HG03064 (cell line): ENCODE measurements around the gene ZNF532.
"Not testable (repeated sequence)": the region's sequence is repeated elsewhere in the genome, so short reads cannot be mapped to it uniquely, and the experiment has no call there.

Source experiments
- ATAC-seq: cut with Tn5 transposase; IDR thresholded peaks from one replicate; pipeline ENCODE4 v1.9.1; 2021; ENCODE audit warnings: low read depth; ENCODE audit not compliant: unreplicated experiment

Gene ZNF532, protein sequence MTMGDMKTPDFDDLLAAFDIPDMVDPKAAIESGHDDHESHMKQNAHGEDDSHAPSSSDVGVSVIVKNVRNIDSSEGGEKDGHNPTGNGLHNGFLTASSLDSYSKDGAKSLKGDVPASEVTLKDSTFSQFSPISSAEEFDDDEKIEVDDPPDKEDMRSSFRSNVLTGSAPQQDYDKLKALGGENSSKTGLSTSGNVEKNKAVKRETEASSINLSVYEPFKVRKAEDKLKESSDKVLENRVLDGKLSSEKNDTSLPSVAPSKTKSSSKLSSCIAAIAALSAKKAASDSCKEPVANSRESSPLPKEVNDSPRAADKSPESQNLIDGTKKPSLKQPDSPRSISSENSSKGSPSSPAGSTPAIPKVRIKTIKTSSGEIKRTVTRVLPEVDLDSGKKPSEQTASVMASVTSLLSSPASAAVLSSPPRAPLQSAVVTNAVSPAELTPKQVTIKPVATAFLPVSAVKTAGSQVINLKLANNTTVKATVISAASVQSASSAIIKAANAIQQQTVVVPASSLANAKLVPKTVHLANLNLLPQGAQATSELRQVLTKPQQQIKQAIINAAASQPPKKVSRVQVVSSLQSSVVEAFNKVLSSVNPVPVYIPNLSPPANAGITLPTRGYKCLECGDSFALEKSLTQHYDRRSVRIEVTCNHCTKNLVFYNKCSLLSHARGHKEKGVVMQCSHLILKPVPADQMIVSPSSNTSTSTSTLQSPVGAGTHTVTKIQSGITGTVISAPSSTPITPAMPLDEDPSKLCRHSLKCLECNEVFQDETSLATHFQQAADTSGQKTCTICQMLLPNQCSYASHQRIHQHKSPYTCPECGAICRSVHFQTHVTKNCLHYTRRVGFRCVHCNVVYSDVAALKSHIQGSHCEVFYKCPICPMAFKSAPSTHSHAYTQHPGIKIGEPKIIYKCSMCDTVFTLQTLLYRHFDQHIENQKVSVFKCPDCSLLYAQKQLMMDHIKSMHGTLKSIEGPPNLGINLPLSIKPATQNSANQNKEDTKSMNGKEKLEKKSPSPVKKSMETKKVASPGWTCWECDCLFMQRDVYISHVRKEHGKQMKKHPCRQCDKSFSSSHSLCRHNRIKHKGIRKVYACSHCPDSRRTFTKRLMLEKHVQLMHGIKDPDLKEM (N-terminal part only)

DNA sequence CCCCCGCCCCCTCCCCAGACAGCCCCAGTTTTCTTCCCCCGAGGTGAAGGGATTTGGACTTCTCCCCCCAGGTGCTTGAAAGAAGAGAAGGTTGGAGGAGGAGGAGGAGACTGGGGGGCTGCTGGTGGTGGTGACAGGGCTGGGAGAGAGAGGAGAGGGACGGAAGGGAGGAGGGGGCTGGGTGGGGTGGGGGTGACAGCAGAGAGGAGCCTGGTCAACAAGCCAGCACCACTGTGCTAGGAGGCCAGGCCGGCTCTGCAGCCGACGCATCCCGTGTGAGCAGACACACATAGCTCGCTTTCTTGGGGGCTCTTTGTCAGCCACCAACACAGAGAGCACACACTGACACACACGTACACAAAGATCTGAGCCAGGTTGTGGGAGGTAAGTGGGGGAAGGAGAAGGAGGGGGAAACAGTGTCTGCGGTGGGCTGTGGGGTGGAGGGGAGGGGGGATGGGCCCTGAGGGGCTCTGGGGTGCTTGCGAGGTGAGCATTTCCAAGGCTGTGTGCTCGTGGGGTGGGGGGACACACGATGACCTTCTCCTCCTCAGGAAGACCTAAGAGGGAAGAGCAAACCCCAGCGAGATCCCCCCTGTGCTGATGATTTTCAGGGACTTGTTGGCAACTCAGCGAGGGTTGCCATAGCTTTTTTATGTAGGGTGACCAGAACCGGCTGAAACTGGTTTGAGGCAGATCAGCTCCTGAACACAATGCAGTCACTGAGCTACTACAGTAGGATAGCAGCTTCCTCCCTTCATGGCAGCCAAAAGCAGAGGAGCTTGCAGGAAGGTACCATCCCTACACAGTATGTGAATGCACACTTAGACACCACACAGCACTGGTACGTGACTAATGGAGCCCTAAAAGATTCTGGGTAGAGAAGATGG, at the start of gene ZNF532:
Gene ZNF532, plus strand, starts transcription at position 732 of the 887 bp plus-strand sequence. CDS start 53,411 bp downstream, outside the sequence.
- no peak for ATAC-seq

DNA sequence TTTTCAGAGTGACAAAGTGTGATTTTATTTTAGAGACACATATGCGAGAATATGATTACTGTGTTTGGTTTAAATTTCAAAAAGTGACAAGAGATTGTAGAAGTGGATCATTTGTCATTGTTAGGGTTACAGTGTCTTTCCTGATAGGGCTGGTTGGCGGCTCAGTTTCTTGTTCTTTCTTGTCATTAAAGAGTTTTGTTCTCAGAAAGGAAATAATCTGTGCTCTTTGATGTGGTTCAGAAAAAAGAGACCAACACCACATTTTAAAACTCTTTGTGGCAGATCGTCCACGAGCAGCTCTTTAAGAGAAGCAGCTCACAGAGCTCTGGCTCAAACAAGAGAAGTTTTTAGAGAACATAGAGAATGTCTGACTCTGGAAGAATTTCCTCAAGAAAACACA, 45.6 kb upstream of the ZNF532 start:
- no peak for ATAC-seq

DNA sequence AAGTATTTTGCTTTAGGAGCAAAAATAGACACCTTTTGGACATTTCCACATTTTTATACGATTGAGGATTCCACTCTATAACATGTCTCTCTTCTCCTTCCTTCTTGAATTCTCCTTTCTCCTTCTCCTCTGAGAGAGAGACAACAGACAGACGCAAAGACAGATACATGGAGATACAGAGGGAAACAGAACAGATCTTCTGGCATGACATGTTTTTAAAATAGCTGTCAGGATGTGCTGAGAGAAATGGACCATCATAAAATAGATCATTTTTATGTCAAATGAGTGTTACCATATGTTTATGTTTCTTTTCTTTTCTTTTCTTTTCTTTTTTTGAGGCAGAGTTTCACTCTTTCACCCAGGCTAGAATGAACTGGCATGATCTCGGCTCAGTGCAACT, 44.4 kb upstream of the ZNF532 start:
- no peak for ATAC-seq

DNA sequence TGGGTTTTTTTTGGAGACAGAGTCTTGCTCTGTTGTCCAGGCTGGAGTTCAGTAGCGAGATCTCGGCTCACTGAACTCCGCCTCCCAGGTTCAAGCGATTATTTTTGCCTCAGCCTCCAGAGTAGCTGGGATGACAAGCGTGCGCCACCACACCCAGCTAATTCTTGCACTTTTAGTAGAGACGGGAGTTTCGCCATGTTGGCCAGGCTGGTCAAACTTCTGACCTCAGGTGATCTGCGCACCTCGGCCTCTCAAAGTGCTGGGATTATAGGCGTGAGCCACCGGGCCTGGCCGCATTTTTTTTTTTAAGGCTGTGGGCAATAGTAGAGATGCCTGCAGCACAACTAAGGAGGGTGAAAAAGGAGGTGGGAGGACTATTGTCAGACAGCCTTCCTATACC, 41.7 kb upstream of the ZNF532 start:
- no peak for ATAC-seq

- ATAC-seq: no peak
Measured at GRCh38 chr18:58823412-58823811, 41.3 kb upstream of the ZNF532 start.

DNA sequence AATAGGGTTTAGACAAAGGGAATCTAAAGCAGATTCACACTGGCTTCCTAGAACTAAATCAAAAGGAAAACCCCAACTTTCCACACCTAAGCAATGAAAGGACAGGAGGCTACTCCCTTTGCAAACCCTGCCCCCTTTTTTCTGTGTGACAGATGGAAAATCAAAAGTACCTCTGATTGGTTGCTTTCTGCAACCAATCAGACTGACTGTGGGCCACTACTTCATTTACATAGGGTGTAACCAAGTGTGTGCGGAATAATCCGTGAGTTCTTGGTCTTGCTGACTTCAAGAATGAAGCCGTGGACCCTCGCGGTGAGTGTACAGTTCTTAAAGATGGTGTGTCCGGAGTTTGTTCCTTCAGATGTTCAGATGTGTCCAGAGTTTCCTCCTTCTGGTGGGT, 37.8 kb upstream of the ZNF532 start:
- not testable (repeated sequence) for ATAC-seq

- no peak for ATAC-seq
Measured at GRCh38 chr18:58827428-58827827, 37.2 kb upstream of the ZNF532 start.

DNA sequence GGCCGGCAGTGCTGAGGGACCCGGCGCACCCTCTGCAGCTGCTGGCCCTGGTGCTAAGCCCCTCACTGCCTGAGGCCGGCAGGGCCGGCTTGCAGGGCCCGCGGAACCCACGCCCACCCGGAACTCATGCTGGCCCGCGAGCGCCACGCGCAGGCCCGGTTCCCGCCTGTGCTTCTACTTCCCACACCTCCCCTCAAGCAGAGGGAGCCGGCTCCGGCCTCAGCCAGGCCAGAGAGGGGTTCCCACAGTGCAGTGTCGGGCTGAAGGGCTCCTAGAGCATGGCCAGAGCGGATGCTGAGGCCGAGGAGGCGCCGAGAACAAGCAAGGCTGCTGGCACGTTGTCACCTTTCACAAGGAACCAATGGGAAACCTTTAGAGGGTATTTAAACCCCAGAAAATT, 36.8 kb upstream of the ZNF532 start:
- ATAC-seq: no peak

DNA sequence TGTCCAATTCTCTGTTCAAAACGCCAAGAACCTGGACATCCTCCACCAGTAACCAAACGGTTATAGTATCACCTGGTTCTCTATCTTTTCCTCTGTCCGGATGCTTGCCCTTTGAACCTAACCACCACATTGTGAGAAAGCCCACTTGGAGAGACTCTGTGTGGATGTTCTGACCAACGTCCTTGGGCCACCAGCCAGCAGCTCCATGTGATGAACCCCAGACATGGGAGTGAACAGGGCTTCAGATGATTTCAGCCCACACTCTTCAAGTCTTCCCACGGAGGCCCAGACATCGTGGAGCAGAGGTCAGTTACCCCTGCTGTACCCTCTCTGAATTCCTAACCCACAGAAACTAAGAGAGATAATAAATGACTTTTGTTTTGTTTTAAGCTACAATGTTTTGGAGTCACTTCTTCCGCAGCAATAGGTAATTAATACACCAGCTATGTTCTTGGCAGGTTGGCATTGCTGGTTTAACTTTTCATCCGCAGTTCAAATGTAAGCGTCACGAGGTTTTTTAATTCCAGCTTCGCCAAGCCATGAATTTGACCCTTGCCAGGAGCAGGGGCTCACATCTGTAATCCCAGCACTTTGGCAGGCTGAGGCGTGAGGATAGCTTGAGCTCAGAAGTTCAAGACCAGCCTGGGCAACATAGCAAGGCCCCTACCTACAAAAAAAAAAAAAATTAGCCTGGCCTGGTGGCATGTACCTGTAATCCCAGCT, 36.1 kb upstream of the ZNF532 start:
- no peak for ATAC-seq

GRCh38 chr18:58829263-58829662, 35.4 kb upstream of the ZNF532 start:
- no peak for ATAC-seq

DNA sequence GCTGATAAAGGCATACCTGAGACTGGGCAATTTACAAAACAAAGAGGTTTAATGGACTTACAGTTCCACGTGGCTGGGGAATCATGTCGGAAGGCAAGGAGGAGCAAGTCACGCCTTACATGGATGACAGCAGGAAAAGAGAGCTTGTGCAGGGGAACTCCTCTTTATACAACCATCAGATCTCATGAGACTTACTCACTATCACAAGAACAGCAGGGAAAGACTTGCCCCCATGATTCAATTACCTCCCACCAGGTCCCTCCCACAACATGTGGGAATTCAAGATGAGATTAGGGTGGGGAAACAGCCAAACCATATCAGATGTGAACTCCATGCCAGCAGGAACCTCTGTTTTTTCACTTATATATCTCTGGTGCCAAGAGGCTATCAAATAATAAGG, 34.8 kb upstream of the ZNF532 start:
- not testable (repeated sequence) for ATAC-seq

GRCh38 chr18:58831606-58832005, 33.1 kb upstream of the ZNF532 start:
- no peak for ATAC-seq

DNA sequence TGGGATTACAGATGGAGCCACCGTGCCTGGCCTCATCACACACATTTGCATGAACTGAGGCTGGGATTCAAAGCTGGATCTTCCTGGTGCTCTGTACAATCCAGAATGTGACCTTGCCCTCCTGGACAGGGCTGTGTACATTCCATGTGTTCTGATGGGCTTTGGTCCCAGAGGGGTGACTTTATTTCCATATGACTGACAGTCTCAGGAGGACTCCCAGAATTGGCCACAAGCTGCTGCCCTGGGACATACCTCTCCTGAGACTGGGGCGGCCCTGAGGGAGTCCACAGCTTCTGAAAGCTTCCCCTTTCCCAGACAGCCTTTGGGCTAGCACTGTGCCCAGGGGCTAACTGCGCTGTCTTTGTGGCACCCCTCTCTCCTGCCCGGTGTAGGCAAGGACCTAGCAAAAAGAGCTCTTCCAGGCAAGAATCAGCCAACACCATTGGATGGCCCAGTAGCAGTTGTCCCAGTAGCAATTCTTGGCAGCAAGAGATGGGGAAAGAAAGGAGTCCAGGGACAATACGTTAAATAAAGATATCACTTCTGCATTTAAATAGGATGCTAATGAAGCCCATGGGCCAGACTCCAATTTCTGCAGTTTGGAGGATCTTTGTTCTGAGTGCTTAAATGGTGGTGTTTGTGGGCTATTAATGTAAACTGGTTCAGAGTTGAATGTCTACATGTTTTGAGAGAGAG, 26.4 kb upstream of the ZNF532 start:
- ATAC-seq: no peak

DNA sequence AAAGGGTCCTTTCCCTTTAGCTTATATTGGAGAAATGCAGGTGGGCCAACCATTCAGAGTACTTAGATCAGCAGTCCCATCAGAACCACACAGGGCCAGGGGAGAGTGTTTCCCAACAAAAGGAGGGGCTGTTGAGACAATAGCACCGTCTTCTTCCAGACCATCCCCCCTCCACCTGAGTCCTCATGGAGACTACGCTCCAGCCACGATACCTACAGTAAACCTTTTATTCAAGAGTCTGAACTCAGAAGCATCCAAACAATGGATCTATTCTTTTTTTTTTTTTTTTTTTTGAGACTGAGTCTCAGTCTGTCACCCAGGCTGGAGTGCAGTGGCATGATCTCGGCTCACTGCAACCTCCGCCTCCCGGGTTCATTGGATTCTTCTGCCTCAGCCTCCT, 25.7 kb upstream of the ZNF532 start:
- no peak for ATAC-seq

GRCh38 chr18:58842978-58843687, 21.5 kb upstream of the ZNF532 start:
- ATAC-seq: no peak

DNA sequence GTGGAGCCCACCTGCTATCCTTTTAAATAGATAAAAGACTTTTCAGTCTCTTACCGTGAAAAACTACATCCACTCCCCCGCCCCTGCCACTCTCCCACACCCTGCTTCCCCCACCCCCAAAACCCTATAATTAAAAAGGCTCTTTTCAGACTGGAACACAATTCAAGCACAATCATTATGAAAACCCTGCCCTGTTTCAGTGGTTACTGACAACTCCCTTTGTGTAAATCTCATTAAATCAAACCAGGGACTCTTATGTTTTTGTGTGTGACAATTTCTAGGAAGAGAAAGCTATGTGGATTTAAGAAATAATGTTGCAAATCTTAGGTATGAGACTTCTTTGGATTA, 21.0 kb upstream of the ZNF532 start:
- no peak for ATAC-seq

DNA sequence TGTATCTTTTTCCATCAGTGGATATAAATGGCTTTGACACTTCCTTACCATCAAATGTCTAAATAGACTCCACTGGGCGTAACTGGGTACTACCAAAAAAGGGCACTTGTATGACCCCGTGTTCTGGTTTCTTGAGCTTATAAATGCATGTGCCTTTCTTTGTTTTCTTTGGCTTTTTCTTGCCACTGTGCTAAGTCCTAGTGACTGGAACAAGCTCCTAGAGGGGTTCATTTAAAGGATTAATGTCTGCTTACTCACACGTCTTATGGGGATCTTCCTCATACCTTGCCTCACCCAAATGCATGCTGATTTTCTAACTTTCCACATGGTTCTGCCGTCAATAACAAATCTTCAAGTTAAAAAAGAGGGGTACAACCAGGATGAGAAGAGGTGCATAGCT, 19.8 kb upstream of the ZNF532 start:
- ATAC-seq: no peak

DNA sequence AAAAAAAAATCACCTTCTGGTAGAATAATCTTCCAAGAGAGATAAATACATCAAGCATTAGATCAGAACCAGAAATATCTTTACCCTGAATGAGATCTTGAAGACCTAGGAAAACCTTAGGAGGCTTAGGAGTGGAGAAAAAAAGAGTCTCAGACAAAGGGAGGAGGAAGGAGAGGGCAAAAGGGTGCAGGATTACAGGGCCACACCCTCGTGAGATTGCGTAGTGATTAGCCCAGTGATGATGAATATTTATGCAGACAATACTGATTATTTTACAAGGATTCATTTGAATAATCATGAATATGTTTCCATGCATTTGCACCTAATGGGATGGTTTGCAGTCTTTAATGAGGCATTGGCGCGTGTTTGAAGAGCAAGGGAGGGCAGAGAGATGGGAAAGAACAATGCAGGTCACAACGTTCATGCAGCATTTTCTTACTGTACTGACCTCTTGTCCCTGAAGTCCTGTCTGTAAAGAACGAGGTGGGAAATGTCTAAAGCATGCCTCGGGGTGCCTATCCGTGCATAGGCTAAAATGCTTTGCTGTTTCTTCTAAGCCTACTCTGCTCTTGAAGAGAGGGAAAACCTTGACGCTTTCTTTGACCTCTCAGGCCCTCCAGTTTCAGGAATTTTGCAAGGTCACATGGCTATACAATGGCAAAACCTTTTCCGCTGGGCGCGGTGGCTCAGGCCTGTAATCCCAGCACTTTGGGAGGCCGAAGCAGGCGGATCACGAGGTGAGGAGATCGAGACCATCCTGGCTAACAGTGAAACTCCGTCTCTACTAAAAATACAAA, 18.6 kb upstream of the ZNF532 start:
- no peak for ATAC-seq
